Testis (tissue), 2 donors: Measurements from ENCODE around the gene BRD2.

Experiments used
- POLR2A ChIP-seq: fragments of 450-650 bp; IDR thresholded peaks from one replicate; pipeline ENCODE4 v1.6.1; 2017; ENCODE audit warnings: antibody characterized with exemption, mild to moderate bottlenecking, moderate library complexity
- TF ChIP-seq, protein P1 (sequence below), 3 experiments: fragments of 450-650 bp in 2 of 3; fragments of 200-600 bp in 1 of 3; sonication (generic) in 1 of 3; IDR thresholded peaks; one replicate each; pipeline ENCODE4 v1.5.1; 2016 to 2019; ENCODE audit warnings: antibody characterized with exemption in 3 of 3, mild to moderate bottlenecking in 2 of 3, moderate library complexity in 1 of 3

DNA sequence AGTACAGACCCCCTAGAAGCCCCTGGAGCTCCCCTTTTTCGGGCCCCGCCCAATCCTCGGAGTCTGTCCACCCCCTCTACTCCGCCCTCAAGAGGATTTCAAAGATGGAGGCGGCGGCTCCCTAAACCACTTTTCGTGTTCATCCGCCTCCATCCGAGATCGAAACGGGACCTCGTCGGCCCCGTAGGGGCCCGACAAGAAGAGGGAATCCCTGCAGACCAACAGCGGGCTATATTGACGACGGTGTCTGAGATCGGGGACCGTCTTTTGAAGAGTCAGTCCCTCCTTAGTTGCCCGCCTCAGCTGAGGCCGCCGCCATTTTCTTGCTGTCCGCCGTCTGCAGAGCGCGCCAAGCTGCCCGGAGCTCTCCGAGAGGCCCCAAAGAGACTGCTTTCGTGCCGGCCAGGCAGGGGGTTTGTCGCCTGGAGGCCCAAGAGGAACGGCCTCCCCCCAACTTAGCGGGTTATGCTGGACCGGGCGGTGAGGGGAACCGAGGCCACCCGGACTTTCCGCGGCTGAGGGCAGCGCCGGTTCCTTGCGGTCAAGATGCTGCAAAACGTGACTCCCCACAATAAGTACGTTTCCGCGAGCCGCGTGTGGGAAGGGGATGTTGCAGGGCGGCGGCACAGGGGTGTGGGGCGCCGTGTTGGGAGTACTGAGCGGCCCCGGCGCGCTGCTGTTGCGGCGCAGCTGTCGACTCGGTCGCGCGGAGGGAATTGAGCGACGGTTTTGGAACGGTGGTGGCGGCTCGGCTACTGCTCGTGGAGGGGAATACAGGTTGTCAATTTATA, 4.2 kb downstream of the BRD2 start:
- TF ChIP-seq, protein P1, sequence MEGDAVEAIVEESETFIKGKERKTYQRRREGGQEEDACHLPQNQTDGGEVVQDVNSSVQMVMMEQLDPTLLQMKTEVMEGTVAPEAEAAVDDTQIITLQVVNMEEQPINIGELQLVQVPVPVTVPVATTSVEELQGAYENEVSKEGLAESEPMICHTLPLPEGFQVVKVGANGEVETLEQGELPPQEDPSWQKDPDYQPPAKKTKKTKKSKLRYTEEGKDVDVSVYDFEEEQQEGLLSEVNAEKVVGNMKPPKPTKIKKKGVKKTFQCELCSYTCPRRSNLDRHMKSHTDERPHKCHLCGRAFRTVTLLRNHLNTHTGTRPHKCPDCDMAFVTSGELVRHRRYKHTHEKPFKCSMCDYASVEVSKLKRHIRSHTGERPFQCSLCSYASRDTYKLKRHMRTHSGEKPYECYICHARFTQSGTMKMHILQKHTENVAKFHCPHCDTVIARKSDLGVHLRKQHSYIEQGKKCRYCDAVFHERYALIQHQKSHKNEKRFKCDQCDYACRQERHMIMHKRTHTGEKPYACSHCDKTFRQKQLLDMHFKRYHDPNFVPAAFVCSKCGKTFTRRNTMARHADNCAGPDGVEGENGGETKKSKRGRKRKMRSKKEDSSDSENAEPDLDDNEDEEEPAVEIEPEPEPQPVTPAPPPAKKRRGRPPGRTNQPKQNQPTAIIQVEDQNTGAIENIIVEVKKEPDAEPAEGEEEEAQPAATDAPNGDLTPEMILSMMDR (IDR thresholded peaks at IDR 0.05), result no peak
- TF ChIP-seq POLR2A, result no peak
